ENCODE measurements around the gene ADAMTS16.

The ADAMTS16 gene

GRCh38 chr5:5182508-5183188 lies 42.5 kb downstream of the ADAMTS16 start:
- no peak for DNase-seq

DNA sequence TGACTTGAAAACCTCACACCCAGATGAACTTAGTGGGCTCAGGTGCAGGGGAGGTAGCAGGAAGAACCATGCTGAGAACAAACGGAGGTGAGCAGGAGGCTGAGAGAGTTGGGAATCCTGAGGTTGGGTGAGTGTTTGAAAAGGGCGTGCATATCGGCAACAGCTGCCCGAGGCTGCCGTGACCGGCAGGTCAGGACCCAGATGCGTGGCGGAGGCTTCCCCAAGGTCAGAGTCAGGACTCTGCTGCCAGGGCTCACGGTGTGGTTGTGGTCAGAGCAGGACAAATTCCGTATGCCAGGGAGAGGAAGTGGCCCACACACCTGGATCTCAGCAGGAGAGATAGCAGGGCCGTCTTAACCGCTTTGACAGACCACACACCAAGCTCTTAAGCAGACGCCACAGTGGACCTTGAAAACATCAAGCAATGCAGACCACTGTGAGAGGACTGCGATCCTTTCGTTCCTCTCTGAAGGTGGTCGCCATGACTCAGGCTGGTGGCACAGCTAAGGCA lies 43.1 kb downstream of the ADAMTS16 start:
- no peak for DNase-seq

DNA sequence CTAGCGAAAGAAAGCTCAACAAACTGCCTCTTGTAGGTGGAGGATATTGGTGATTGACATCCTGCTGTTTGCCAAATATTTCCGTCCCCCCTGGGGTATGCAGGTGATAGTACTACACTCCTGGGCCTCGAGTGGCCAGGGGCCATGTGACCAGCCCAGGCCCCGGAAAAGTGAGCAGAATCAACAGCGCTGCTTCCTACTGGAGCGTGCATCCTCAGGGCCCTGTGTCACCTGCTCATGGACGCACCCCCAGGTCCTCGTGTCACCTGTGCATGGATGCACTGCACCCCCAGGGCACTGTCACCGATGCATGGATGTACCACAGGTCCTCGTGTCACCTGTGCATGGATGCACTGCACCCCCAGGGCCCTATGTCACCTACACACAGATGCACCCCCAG lies 43.8 kb downstream of the ADAMTS16 start:
- DNase-seq = no peak

- no peak for DNase-seq
Measured at GRCh38 chr5:5188376-5189050, 48.4 kb downstream of the ADAMTS16 start.

GRCh38 chr5:5189051-5189430 lies 48.9 kb downstream of the ADAMTS16 start:
- DNase-seq = no peak

GRCh38 chr5:5191906-5192305 lies 51.8 kb downstream of the ADAMTS16 start:
- DNase-seq = no peak

GRCh38 chr5:5192681-5193080 lies 52.6 kb downstream of the ADAMTS16 start:
- no peak for DNase-seq

GRCh38 chr5:5195128-5195918 lies 55.2 kb downstream of the ADAMTS16 start:
- DNase-seq = no peak

- no peak for DNase-seq
Measured at GRCh38 chr5:5198135-5198534, 58.0 kb downstream of the ADAMTS16 start.

DNA sequence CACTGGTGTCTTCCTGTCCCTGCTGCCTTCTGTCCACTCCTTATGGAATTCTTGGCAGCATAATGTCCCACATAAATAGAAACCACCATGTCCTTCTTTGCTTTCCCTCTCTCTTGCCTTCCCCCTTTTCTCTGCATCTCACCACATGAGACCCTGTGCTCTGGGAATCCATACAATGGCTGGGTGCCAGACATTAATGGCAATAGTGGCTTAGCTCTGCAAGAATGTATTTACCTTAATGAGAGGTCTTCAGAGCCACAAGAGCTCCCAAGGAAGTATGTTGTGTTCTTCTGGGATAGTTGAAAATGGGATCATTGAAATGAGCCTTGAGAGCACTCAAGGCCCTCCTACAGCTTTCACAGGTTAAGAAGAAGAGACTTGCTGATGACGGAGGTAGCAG lies 58.7 kb downstream of the ADAMTS16 start:
- DNase-seq = no peak

DNA sequence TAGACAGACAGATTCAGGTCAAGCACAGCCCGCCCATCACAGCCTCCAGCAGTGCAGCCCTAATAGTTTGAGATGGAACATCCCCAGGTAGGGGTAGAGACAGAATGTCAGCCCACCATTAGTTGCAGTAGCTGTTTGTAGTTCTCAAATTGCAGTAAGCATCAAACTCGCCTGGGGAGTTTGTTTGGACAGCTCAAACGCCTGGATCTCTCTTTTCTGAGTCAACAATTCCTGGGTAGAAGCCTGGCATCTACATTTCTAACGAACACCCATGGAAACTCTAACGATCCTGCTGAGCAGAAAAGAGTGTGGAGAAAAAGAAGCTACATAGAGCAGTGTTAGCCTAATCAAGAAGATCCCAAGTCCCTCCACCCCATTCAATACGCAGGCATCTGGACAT lies 59.4 kb downstream of the ADAMTS16 start:
- no peak for DNase-seq

DNA sequence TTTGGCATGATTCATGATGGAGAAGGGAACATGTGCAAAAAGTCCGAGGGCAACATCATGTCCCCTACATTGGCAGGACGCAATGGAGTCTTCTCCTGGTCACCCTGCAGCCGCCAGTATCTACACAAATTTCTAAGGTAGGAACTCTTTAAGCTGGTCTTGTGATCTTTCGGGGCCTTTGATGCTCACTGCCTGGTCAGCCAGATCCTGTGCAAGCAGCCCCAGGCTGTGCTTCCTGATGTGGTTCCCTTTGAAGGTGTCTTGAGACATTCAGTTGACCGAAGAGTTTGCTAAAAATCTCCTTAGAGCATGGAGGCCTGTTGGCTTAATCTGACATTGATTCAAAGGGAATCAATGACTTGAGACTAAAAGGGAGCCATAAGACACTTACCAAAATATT lies 60.0 kb downstream of the ADAMTS16 start:
- no peak for DNase-seq

DNA sequence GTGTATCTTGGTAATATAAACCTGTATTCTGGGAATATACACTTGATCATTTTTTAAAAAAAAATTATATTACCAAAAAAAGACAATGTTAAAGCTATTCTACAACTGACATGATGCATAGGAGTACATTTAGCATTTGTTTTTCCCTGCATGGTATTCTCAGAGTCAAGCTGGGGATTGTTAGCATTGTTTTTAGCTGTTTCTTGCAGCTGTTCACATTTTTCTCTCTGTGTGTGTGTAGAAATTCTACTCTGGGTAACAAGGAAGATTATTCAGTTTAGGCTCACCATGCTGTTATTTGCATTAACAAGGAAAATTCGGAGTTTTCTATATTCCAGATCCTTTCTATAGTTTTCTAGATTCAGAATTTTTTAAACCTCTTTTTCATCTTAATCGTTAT lies 62.2 kb downstream of the ADAMTS16 start:
- no peak for DNase-seq

GRCh38 chr5:5203451-5203850 lies 63.3 kb downstream of the ADAMTS16 start:
- no peak for DNase-seq

DNA sequence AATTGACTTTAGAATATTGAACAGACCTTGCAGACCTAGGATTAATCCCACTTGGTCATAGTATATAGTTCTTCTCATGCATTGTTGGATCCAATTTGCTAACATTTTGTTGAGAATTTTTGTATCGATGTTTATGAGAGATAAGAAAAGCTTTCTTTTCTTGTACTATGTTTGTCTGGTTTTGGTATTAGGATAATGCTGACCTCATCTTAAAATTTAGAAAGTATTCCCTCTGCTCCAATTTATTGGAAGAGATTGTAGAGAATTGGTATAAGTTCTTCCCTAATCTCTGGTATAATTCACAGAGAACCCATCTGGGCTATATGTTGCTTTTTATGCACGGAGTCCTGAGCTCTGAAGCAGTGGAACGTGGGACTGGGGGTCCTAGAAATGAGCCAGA lies 67.7 kb downstream of the ADAMTS16 start:
- no peak for DNase-seq

DNA sequence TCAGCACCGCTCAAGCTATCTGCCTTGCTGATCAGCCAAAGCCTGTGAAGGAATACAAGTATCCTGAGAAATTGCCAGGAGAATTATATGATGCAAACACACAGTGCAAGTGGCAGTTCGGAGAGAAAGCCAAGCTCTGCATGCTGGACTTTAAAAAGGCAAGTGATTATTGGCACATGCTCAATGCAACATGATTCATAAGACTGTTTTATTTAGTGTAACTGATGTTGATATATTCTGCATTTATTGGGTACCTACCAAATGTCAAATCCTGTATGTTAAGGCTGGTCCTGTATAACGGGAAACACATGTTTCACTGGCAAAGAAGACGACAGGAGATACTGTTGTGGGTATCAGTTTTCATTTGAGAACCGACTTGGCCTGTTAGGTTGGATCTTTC lies 69.0 kb downstream of the ADAMTS16 start:
- no peak for DNase-seq

DNA sequence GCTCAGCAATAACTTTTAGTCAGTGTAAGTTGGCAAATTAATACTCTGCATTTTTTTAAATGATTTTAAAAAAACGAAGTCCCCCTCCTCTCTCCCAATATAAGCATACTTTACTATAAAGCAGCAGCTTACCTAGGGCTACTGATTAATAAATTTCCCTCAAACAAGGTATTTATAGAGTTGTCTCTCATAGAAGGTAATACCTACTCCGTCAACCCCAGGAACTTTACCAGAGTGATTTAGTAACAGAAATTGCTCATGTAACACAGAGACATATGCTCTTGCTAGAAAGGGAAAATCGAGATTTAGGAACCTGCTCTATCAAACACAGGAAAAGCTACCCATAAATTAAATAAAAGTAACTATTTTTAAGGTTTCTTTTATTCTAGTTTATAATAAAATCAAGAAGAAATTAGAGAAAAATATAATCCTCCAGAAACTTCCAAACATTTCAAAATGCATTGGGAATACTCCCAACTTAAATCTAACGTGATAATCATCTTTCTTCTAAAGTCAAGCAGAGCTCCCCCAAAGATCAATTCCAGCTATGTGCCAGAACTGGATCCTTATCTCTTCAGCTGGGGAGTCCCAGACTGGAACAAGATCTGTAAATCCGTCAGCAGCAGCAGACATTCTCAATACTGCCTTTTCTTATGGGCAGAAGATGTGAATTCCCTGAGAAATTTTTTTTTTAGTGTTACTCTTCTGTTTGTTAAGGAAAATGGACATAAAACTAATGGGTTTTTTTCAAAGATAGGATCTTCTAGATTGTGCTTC lies 69.6 kb downstream of the ADAMTS16 start:
- no peak for DNase-seq

- no peak for DNase-seq
Measured at GRCh38 chr5:5217371-5217770, 77.2 kb downstream of the ADAMTS16 start.

DNA sequence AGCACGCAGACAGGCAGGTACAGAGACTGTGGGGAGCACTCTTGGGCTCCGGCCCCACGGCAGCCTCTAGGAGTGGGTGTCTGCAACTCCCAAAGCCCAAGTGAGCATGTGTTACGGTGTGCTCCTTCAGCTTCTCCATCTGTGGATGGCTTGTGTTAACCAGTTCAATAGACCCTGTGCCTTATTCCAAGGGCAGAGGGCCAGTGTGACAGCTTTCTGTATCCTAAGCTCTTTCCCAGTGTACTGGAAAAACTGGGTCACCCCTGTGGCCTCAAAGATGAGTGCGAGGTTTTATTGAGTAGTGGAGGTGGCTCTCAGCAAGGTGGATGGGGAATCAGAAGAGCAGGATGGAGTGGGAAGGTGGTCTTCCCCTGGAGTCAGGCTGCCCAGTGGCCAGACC lies 78.3 kb downstream of the ADAMTS16 start:
- no peak for DNase-seq

DNA sequence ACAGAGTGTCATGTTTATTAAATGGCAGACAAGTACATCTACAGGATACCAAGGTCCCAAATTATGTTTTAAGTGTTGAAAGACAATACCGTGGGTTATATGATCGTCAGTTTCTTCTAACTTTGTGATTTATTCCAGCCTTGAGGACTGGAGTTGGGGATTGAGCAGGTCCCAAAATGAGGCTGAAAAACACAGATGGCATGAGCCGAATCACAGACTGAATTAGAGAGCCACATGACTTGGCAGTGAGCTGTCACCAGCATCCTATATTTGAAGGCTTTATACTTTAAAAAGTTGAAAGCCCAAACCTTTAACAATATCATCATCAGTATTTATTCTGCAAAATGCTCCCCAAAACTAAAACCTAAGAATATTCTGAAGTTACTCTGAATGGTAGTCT lies 79.4 kb downstream of the ADAMTS16 start:
- no peak for DNase-seq

DNA sequence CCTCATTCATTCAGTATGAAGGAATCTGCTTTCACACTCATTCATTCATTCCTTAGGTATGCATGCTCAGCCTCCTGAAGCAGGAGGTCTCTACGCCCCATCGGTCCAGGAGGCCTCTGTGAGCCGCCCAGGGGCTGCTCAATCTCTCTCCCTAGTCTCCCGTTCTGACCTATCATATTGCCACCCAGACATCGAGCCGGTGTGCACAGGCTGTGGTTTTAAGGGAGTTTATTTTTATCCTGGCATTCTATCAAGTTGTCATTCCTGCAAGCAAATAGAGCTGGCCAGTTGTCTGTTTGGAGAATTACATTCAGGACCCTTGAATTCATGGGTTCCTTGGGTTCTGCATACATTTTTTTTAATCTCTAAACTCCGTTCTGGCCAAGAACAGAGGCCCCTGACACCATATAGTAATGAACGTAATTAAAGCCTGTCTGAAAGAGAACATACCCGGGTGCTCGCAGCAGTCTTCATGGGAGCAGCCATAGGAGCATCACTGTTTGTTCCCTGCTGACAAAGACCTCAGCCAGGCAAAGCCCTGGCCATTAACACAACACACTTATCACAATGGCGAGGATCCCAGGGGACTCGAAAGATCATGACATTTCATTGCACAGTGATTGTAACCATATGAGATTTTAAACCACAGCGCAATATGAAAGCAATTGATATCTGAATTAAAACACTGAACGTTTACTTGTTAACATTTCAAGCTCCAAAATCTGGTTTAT lies 80.9 kb downstream of the ADAMTS16 start:
- DNase-seq = no peak
